GM13976 (cell line): Measurements from ENCODE around the gene CD8B.

Source experiments
- DNase-seq: peaks from one replicate; pipeline ENCODE4 v3.0.0; 2012; ENCODE audit warnings: low spot score
- CTCF ChIP-seq: IDR thresholded peaks from 2 replicates; pipeline ENCODE4 v1.5.1; 2012; ENCODE audit warnings: borderline replicate concordance, mild to moderate bottlenecking; ENCODE audit not compliant: insufficient read depth; ENCODE audit errors: extremely low read depth, missing control alignments, control extremely low read depth
- in situ Hi-C: fragments of 300-500 bp; cut with MboI; formaldehyde crosslinking; loops from one replicate; pipeline ENCODE4 v1.12.0; 2022; ENCODE audit warnings: low sequenced_read_pairs, mixed read lengths, inconsistent platforms; ENCODE audit not compliant: unreplicated experiment

Gene CD8B

GRCh38 chr2:86783615-86784339 lies 77.9 kb downstream of the CD8B start:
- DNase-seq = peak; percentile 81
- in situ Hi-C loops = no loop called here
- TF ChIP-seq CTCF = no peak

- in situ Hi-C loops = no loop called here
- no peak for TF ChIP-seq CTCF
- DNase-seq = no peak
Observed at GRCh38 chr2:86782748-86783147, 78.9 kb downstream of the CD8B start.

GRCh38 chr2:86781363-86781762 lies 80.3 kb downstream of the CD8B start:
- no peak for TF ChIP-seq CTCF
- no peak for DNase-seq
- in situ Hi-C loops = no loop called here

GRCh38 chr2:86779971-86780370 lies 81.7 kb downstream of the CD8B start:
- no peak for TF ChIP-seq CTCF
- in situ Hi-C loops = no loop called here
- DNase-seq = no peak

GRCh38 chr2:86778957-86779356 lies 82.7 kb downstream of the CD8B start:
- TF ChIP-seq CTCF = no peak
- no peak for DNase-seq
- in situ Hi-C loops = no loop called here

GRCh38 chr2:86776532-86776931 lies 85.2 kb downstream of the CD8B start:
- DNase-seq = no peak
- in situ Hi-C loops = no loop called here
- no peak for TF ChIP-seq CTCF
